ENCODE data around the gene PCDH15.

The PCDH15 gene

GRCh38 chr10:54159924-54160323 is 641.1 kb downstream of the PCDH15 start:
- H3K4me1 ChIP-seq (ENCODE audit: control insufficient read depth in 1 of 2, insufficient read depth in 1 of 2, low read depth in 1 of 2, low read length in 1 of 2): no peaks in the 10 kb centered on the region
- H3K27ac ChIP-seq: no peak overlapping the region
- no peak for TF ChIP-seq CTCF (IDR thresholded peaks at IDR 0.05)
- H3K27me3 ChIP-seq: no peaks in the 10 kb centered on the region
- no peak overlapping the region for H3K4me3 ChIP-seq (ENCODE audit: low read depth in 1 of 2, low read length in 1 of 2)
- no peaks in the 10 kb centered on the region for H3K9me3 ChIP-seq
- H3K36me3 ChIP-seq: no peaks in the 10 kb centered on the region

GRCh38 chr10:54148508-54148907 is 652.5 kb downstream of the PCDH15 start:
- Histone ChIP-seq H3K36me3 (no peaks in the 10 kb centered on the region), H3K4me3 (ENCODE audit: low read depth in 1 of 2, low read length in 1 of 2) (no peak overlapping the region), H3K27me3 (no peaks in the 10 kb centered on the region), H3K9me3 (no peaks in the 10 kb centered on the region), H3K27ac (no peak overlapping the region), H3K4me1 (ENCODE audit: control insufficient read depth in 1 of 2, insufficient read depth in 1 of 2, low read depth in 1 of 2, low read length in 1 of 2) (no peaks in the 10 kb centered on the region)
- TF ChIP-seq CTCF (IDR thresholded peaks at IDR 0.05): no peak

- Histone ChIP-seq H3K27me3 (no peaks in the 10 kb centered on the region), H3K36me3 (no peaks in the 10 kb centered on the region), H3K4me3 (ENCODE audit: low read depth in 1 of 2, low read length in 1 of 2) (no peak overlapping the region), H3K4me1 (ENCODE audit: control insufficient read depth in 1 of 2, insufficient read depth in 1 of 2, low read depth in 1 of 2, low read length in 1 of 2) (no peaks in the 10 kb centered on the region), H3K9me3 (no peaks in the 10 kb centered on the region), H3K27ac (no peak overlapping the region)
- no peak for TF ChIP-seq CTCF (IDR thresholded peaks at IDR 0.05)
These were observed 661.1 kb downstream of the PCDH15 start for GRCh38 chr10:54139819-54140428.

GRCh38 chr10:54137396-54137795 is 663.6 kb downstream of the PCDH15 start:
- Histone ChIP-seq H3K4me1 (ENCODE audit: control insufficient read depth in 1 of 2, insufficient read depth in 1 of 2, low read depth in 1 of 2, low read length in 1 of 2) (no peaks in the 10 kb centered on the region), H3K4me3 (ENCODE audit: low read depth in 1 of 2, low read length in 1 of 2) (no peak overlapping the region), H3K36me3 (no peaks in the 10 kb centered on the region), H3K27ac (no peak overlapping the region), H3K27me3 (no peaks in the 10 kb centered on the region), H3K9me3 (no peaks in the 10 kb centered on the region)
- no peak for TF ChIP-seq CTCF (IDR thresholded peaks at IDR 0.05)

- no peaks in the 10 kb centered on the region for H3K27me3 ChIP-seq
- H3K4me3 ChIP-seq (ENCODE audit: low read depth in 1 of 2, low read length in 1 of 2): no peak overlapping the region
- H3K4me1 ChIP-seq (ENCODE audit: control insufficient read depth in 1 of 2, insufficient read depth in 1 of 2, low read depth in 1 of 2, low read length in 1 of 2): no peaks in the 10 kb centered on the region
- no peak for TF ChIP-seq CTCF (IDR thresholded peaks at IDR 0.05)
- no peaks in the 10 kb centered on the region for H3K9me3 ChIP-seq
- no peaks in the 10 kb centered on the region for H3K36me3 ChIP-seq
- H3K27ac ChIP-seq: no peak overlapping the region
These were observed 667.8 kb downstream of the PCDH15 start for GRCh38 chr10:54133203-54133602.

- H3K4me1 ChIP-seq (ENCODE audit: control insufficient read depth in 1 of 2, insufficient read depth in 1 of 2, low read depth in 1 of 2, low read length in 1 of 2): no peaks in the 10 kb centered on the region
- no peaks in the 10 kb centered on the region for H3K36me3 ChIP-seq
- TF ChIP-seq CTCF (IDR thresholded peaks at IDR 0.05): no peak
These were observed 669.2 kb downstream of the PCDH15 start for GRCh38 chr10:54131833-54132232.

More at GRCh38 chr10:54131833-54132232, 669.2 kb downstream of the PCDH15 start:
- Histone ChIP-seq H3K4me3 (ENCODE audit: low read depth in 1 of 2, low read length in 1 of 2) (no peak overlapping the region), H3K27ac (no peak overlapping the region), H3K27me3 (no peaks in the 10 kb centered on the region), H3K9me3 (no peaks in the 10 kb centered on the region)

Data from neutrophil (primary cell).